Left renal pelvis (tissue), 4 donors: ENCODE measurements around the gene NUDT16L1. TPM values are rescaled to one million over a fixed set of nuclear protein-coding genes. Genes with fewer than 3 reads are reported as not detected.
A peak's percentile ranks its signal among the peaks of the same experiment; 100 is the strongest.
"Not testable (repeated sequence)": the region's sequence is repeated elsewhere in the genome, so short reads cannot be mapped to it uniquely, and the experiment has no call there.

ENCODE experiments used
- DNase-seq, 4 donors: peaks; one replicate each; pipeline ENCODE4 v3.0.0-alpha.2; 2013; ENCODE audit warnings: low read depth in 4 of 4, low spot score in 3 of 4
- polyA plus RNA-seq, 4 donors: library from polyadenylated mRNA; unstranded; fragments of 120-200 nt; gene quantifications; one replicate each; pipeline ENCODE4 v1.2.1, GENCODE V29; 2013; ENCODE audit not compliant: insufficient read length in 4 of 4

NUDT16L1 gene
- polyA plus RNA-seq = 10 to 100 TPM; 27.0 to 54.6 (median 35.6) TPM

- peak; percentile 78 to 92 (median 89) for DNase-seq
These were observed at the start of gene NUDT16L1 for GRCh38 chr16:4693296-4693955. NUDT16L1 (plus strand) TSS chr16:4693562; CDS start chr16:4693727, 165 bp downstream.

GRCh38 chr16:4646773-4647643, 46.4 kb upstream of the NUDT16L1 start:
- no peak for DNase-seq

GRCh38 chr16:4647644-4647980, 45.8 kb upstream of the NUDT16L1 start:
- DNase-seq = no peak

- DNase-seq = no peak
These were observed 44.4 kb upstream of the NUDT16L1 start for GRCh38 chr16:4648917-4649316.

- no peak for DNase-seq
These were observed 43.5 kb upstream of the NUDT16L1 start for GRCh38 chr16:4649744-4650442.

- DNase-seq = not testable (repeated sequence)
These were observed 42.8 kb upstream of the NUDT16L1 start for GRCh38 chr16:4650443-4651074.

- no peak for DNase-seq
These were observed 41.5 kb upstream of the NUDT16L1 start for GRCh38 chr16:4651827-4652226.

GRCh38 chr16:4652561-4652960, 40.8 kb upstream of the NUDT16L1 start:
- no peak for DNase-seq

- DNase-seq = no peak
These were observed 39.1 kb upstream of the NUDT16L1 start for GRCh38 chr16:4654011-4654963.

- DNase-seq = no peak
These were observed 38.3 kb upstream of the NUDT16L1 start for GRCh38 chr16:4654964-4655590.

GRCh38 chr16:4655801-4656200, 37.6 kb upstream of the NUDT16L1 start:
- no peak for DNase-seq

GRCh38 chr16:4656221-4656620, 37.1 kb upstream of the NUDT16L1 start:
- no peak for DNase-seq

GRCh38 chr16:4656695-4657686, 36.4 kb upstream of the NUDT16L1 start:
- DNase-seq = no peak

- no peak for DNase-seq
These were observed 33.7 kb upstream of the NUDT16L1 start for GRCh38 chr16:4659363-4660353.

GRCh38 chr16:4660454-4661007, 32.8 kb upstream of the NUDT16L1 start:
- DNase-seq = peak; percentile 51 to 76 (median 66)

GRCh38 chr16:4661661-4662060, 31.7 kb upstream of the NUDT16L1 start:
- DNase-seq = no peak

- no peak for DNase-seq
These were observed 29.9 kb upstream of the NUDT16L1 start for GRCh38 chr16:4663465-4663776.
